Smooth muscle cell (in vitro differentiated cells): ENCODE results near the gene LITAFD. TPM values are rescaled to one million over a fixed set of nuclear protein-coding genes. Genes with fewer than 3 reads are reported as not detected.

Experiments
- DNase-seq: peaks from one replicate; lab custom pipeline; 2025; ENCODE audit not compliant: unreplicated experiment; lab: John Stamatoyannopoulos, UW
- H2AFZ ChIP-seq: fragments of 200-600 bp; sonication (generic); 2 replicates; pipeline ENCODE4 v1.6.0; 2016; ENCODE audit warnings: antibody characterized with exemption, low read depth, mild to moderate bottlenecking
- H3F3A ChIP-seq: fragments of 200-600 bp; sonication (generic); 2 replicates; pipeline ENCODE4 v1.6.0; 2017; ENCODE audit warnings: antibody characterized with exemption, low read depth
- H3K27ac ChIP-seq: fragments of 200-600 bp; sonication (generic); 2 replicates; pipeline ENCODE4 v1.5.1; 2016; ENCODE audit warnings: low read depth, mild to moderate bottlenecking
- H3K27me3 ChIP-seq: fragments of 200-600 bp; sonication (generic); 2 replicates; pipeline ENCODE4 v1.6.1; 2016; ENCODE audit warnings: low read depth, mild to moderate bottlenecking
- H3K36me3 ChIP-seq: fragments of 200-600 bp; sonication (generic); 2 replicates; pipeline ENCODE4 v1.5.1; 2016; ENCODE audit warnings: low read depth
- H3K4me1 ChIP-seq: fragments of 200-600 bp; sonication (generic); 2 replicates; pipeline ENCODE4 v1.5.1; 2016; ENCODE audit warnings: low read depth
- H3K4me2 ChIP-seq: fragments of 200-600 bp; sonication (generic); 2 replicates; pipeline ENCODE4 v1.6.0; 2016; ENCODE audit warnings: mild to moderate bottlenecking
- H3K4me3 ChIP-seq: fragments of 200-600 bp; sonication (generic); 2 replicates; pipeline ENCODE4 v1.5.1; 2016; ENCODE audit warnings: mild to moderate bottlenecking
- H3K79me2 ChIP-seq: fragments of 200-600 bp; sonication (generic); 2 replicates; pipeline ENCODE4 v1.6.0; 2016; ENCODE audit warnings: low read depth, mild to moderate bottlenecking
- H3K9ac ChIP-seq: fragments of 200-600 bp; sonication (generic); 2 replicates; pipeline ENCODE4 v1.6.0; 2016; ENCODE audit warnings: low read depth
- H3K9me3 ChIP-seq: fragments of 200-600 bp; sonication (generic); replicated peaks from 2 replicates; pipeline ENCODE4 v1.5.1; 2016; ENCODE audit warnings: low read depth
- H4K20me1 ChIP-seq: fragments of 200-600 bp; sonication (generic); 2 replicates; pipeline ENCODE4 v1.6.0; 2016; ENCODE audit warnings: low read depth
- CTCF ChIP-seq: fragments of 200-600 bp; sonication (generic); IDR thresholded peaks from 2 replicates; pipeline ENCODE4 v1.5.1; 2017; ENCODE audit warnings: borderline replicate concordance, mild to moderate bottlenecking, antibody characterized with exemption; ENCODE audit not compliant: insufficient read depth, poor library complexity, severe bottlenecking
- WGBS: methylation state at CpG from one replicate; pipeline ENCODE4 v1.1.7; 2016; ENCODE audit warnings: low lambda C conversion rate; 5-methylcytosine and 5-hydroxymethylcytosine counted together
- polyA plus RNA-seq: library from polyadenylated mRNA; unstranded; fragments of >200 nt; fragmentation: Nextera tagmentation; extraction: Ambion mirVana; gene quantifications from 2 replicates; pipeline ENCODE4 v1.2.1, GENCODE V29; 2016
- total RNA-seq: library from RNA; depleted of rRNA; stranded (reverse); fragments of >200 nt; gene quantifications from 2 replicates; pipeline ENCODE4 v1.2.3, GENCODE V29; 2014

The LITAFD gene
- total and polyA plus RNA-seq, 2 experiments from 2014 or later: not detected

GRCh38 chr16:8859913-8860881 lies 22.0 kb upstream of the LITAFD start:
- 74% methylated on average over 23 of the region's 25 CpGs for WGBS
- no peak overlapping the region for H3K9ac ChIP-seq
- peaks cover 49% of the 10 kb centered on the region for H3K79me2 ChIP-seq
- peaks cover 8% of the 10 kb centered on the region for H3K4me1 ChIP-seq
- no peak overlapping the region for H3K4me3 ChIP-seq
- H3K9me3 ChIP-seq: no peaks in the 10 kb centered on the region
- peaks cover 4% of the 10 kb centered on the region for H3K36me3 ChIP-seq
- no peaks in the 10 kb centered on the region for H3K27me3 ChIP-seq
- peaks cover 96% of the 10 kb centered on the region for H4K20me1 ChIP-seq
- peaks cover 19% of the 10 kb centered on the region for H3F3A ChIP-seq
- no peak for TF ChIP-seq CTCF
- H3K27ac ChIP-seq: no peak overlapping the region
- no peak overlapping the region for H3K4me2 ChIP-seq
- no peak overlapping the region for H2AFZ ChIP-seq
- DNase-seq: no peak

- Histone ChIP-seq H3K36me3 (no peaks in the 10 kb centered on the region), H3K4me1 (peaks cover 16% of the 10 kb centered on the region), H3K4me2 (no peak overlapping the region), H3K79me2 (peaks cover 64% of the 10 kb centered on the region), H3K4me3 (no peak overlapping the region), H3K9ac (no peak overlapping the region), H3F3A (peaks cover 10% of the 10 kb centered on the region), H3K27me3 (no peaks in the 10 kb centered on the region), H2AFZ (no peak overlapping the region), H4K20me1 (peaks cover 96% of the 10 kb centered on the region), H3K27ac (no peak overlapping the region), H3K9me3 (no peaks in the 10 kb centered on the region)
- no peak for DNase-seq
- no peak for TF ChIP-seq CTCF
- 91% methylated on average over 13 of the region's 14 CpGs for WGBS
Measured at GRCh38 chr16:8861563-8862308, 20.4 kb upstream of the LITAFD start.

- H4K20me1 ChIP-seq: peaks cover 99% of the 10 kb centered on the region
- no peak for TF ChIP-seq CTCF
- H3K4me3 ChIP-seq: no peak overlapping the region
- peaks cover 16% of the 10 kb centered on the region for H3K4me1 ChIP-seq
- H2AFZ ChIP-seq: no peak overlapping the region
- 86% methylated on average over 11 of the region's 14 CpGs for WGBS
- peaks cover 70% of the 10 kb centered on the region for H3K79me2 ChIP-seq
- H3F3A ChIP-seq: peaks cover 7% of the 10 kb centered on the region
- no peak overlapping the region for H3K27ac ChIP-seq
- no peaks in the 10 kb centered on the region for H3K9me3 ChIP-seq
- no peak overlapping the region for H3K9ac ChIP-seq
- H3K4me2 ChIP-seq: no peak overlapping the region
- H3K36me3 ChIP-seq: no peaks in the 10 kb centered on the region
- no peaks in the 10 kb centered on the region for H3K27me3 ChIP-seq
- no peak for DNase-seq
Measured at GRCh38 chr16:8862309-8863130, 19.6 kb upstream of the LITAFD start.
